Measurements from ENCODE around the gene G3BP2.

The G3BP2 gene

DNA sequence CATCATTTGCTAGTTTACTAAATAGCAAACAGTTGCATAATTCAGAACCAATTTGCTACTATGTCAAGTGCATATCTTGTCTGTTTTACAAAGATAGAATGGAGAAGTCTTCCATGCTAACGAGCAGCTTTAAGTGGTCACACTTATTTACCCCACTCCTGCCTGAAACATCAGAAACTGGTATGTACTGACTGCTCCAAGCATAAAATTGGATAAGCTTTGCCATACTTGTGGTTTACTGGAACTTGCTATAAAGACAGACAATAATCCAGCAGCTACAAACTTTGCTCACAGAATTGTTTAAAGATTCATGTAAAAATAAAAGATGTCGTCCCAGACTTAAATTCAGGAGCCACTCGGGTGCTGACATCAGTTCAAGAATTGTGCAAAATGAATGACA, 29.6 kb downstream of the G3BP2 start:
- H3K27ac ChIP-seq, result peak overlapping the region; percentile 74
- H3K4me3 ChIP-seq, result peak overlapping the region; percentile 12; the same call in 1 of the 2 replicates
- H3K36me3 ChIP-seq (ENCODE audit: insufficient read depth, low read length), result peaks cover 83% of the 10 kb centered on the region
- no peak overlapping the region for H3K9ac ChIP-seq (ENCODE audit: insufficient read length)
- TF ChIP-seq FOXP2 (optimal IDR thresholded peaks at IDR 0.05; ENCODE audit: control extremely low read depth, extremely low read length, insufficient read depth) (no peak), EZH2 (IDR thresholded peaks at IDR 0.05) (no peak), POLR2AphosphoS5 (IDR thresholded peaks at IDR 0.05; ENCODE audit: borderline replicate concordance, low read depth, low read length) (peak; percentile 13; the same call in 1 of the 2 replicates)
- DNase-seq (ENCODE audit: low read depth, low spot score), result peak; percentile 35
- no peaks in the 10 kb centered on the region for H3K9me3 ChIP-seq (ENCODE audit: low read depth, low read length)

DNA sequence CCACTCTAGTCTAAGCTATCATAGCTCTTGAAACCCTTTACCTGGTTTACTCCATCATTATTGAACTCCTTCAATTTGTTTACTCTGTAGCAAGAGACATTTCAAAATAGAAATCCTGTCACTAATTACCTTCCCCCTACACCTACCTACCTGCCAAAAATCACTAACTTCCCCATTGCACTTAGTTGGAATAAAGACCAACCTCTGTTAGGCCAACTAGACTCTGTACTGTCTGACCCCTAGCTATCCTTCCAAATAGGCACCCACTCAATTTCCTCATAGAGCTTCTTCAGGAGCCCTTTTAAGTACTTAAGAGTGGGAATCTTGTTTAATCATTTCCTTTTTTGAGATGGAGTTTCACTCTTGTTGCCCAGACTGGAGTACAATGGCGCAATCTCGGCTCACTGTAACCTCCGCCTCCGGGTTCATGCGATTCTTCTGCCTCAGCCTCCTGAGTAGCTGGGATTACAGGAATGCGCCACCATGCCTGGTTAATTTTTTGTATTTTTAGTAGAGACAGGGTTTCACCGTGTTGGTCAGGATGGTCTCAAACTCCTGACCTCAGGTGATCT, 34.0 kb downstream of the G3BP2 start:
- peaks cover 39% of the 10 kb centered on the region for H3K36me3 ChIP-seq (ENCODE audit: insufficient read depth, low read length)

DNA sequence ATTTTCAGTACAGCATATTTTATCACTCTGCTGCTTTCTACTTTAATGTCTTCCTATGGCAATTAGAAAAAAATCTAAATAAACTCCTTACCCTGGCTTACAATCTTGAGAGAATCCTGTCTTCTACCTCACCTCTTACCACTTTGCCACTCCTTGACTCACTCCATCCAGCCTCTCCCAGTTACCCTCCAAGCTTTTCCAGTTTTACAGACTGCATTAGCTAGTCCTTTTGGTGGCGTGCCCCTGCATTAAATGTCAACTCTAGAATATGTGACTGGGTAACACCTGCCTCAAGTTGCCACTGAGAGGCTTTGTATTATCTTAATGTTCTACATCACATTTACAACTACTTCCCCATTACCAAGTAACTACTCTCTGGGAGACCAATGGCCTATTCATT, 35.4 kb downstream of the G3BP2 start:
- peaks cover 28% of the 10 kb centered on the region for H3K36me3 ChIP-seq (ENCODE audit: insufficient read depth, low read length)
- no peak for DNase-seq (ENCODE audit: low read depth, low spot score)
- no peak overlapping the region for H3K9ac ChIP-seq (ENCODE audit: insufficient read length)
- H3K4me3 ChIP-seq, result no peak overlapping the region
- H3K9me3 ChIP-seq (ENCODE audit: low read depth, low read length), result no peaks in the 10 kb centered on the region
- peak overlapping the region; percentile 55; the same call in 1 of the 2 replicates for H3K27ac ChIP-seq
- TF ChIP-seq EZH2 (IDR thresholded peaks at IDR 0.05), result no peak
- TF ChIP-seq POLR2AphosphoS5 (IDR thresholded peaks at IDR 0.05; ENCODE audit: borderline replicate concordance, low read depth, low read length), result no peak
- no peak for TF ChIP-seq FOXP2 (optimal IDR thresholded peaks at IDR 0.05; ENCODE audit: control extremely low read depth, extremely low read length, insufficient read depth)

More for the DNA sequence above, 34.0 kb downstream of the G3BP2 start:
- Histone ChIP-seq H3K27ac (no peak overlapping the region), H3K4me3 (no peak overlapping the region), H3K9ac (ENCODE audit: insufficient read length) (no peak overlapping the region), H3K9me3 (ENCODE audit: low read depth, low read length) (no peaks in the 10 kb centered on the region)
- DNase-seq (ENCODE audit: low read depth, low spot score), result no peak
- TF ChIP-seq EZH2 (IDR thresholded peaks at IDR 0.05) (no peak), FOXP2 (optimal IDR thresholded peaks at IDR 0.05; ENCODE audit: control extremely low read depth, extremely low read length, insufficient read depth) (no peak), POLR2AphosphoS5 (IDR thresholded peaks at IDR 0.05; ENCODE audit: borderline replicate concordance, low read depth, low read length) (no peak)

DNA sequence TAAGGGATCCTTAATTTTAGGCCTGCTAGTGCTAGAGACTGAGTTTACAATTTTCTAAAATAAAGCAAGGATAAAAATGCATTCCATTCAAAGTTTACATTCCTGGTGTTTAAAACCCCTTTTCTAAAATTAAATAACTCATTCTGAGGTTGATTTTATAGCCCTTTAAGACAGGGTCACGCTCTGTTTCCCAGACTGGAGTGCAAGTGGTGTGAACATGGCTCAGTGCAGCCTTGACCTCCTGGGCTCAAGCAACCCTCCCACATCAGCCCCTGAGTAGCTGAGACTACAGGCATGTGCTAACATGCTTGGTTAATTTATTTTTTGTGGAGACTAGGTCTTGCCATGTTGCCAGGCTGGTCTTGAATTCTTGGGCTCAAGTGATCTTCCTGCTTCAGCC, 36.0 kb downstream of the G3BP2 start:
- TF ChIP-seq POLR2AphosphoS5 (IDR thresholded peaks at IDR 0.05; ENCODE audit: borderline replicate concordance, low read depth, low read length), result no peak
- TF ChIP-seq FOXP2 (optimal IDR thresholded peaks at IDR 0.05; ENCODE audit: control extremely low read depth, extremely low read length, insufficient read depth), result no peak
- TF ChIP-seq EZH2 (IDR thresholded peaks at IDR 0.05), result no peak
- Histone ChIP-seq H3K36me3 (ENCODE audit: insufficient read depth, low read length) (peaks cover 21% of the 10 kb centered on the region), H3K27ac (peak overlapping the region; percentile 55), H3K4me3 (no peak overlapping the region), H3K9me3 (ENCODE audit: low read depth, low read length) (no peaks in the 10 kb centered on the region), H3K9ac (ENCODE audit: insufficient read length) (no peak overlapping the region)
- DNase-seq (ENCODE audit: low read depth, low spot score), result no peak

DNA sequence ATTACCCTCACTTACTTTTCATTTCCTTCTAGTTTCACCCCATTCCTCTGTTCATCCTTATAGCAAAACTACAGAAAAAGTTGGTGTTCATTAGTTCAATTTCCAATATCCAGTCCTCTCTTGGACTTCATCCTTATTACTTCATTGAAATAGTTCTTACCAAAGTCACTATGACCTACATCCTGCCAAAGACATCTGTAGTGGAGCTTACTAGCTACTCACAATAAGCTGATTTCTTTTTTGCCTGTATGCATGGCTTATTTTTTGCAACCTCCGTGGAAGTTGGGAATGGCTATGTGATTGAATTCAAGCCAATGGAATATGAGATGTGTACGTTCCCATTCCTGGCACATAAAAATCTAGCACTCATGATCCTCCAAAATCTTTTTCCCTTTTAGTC, 38.3 kb downstream of the G3BP2 start:
- Histone ChIP-seq H3K4me3 (no peak overlapping the region), H3K9me3 (ENCODE audit: low read depth, low read length) (no peaks in the 10 kb centered on the region), H3K27ac (no peak overlapping the region), H3K9ac (ENCODE audit: insufficient read length) (no peak overlapping the region), H3K36me3 (ENCODE audit: insufficient read depth, low read length) (peaks cover 2% of the 10 kb centered on the region)
- DNase-seq (ENCODE audit: low read depth, low spot score), result no peak
- TF ChIP-seq FOXP2 (optimal IDR thresholded peaks at IDR 0.05; ENCODE audit: control extremely low read depth, extremely low read length, insufficient read depth) (no peak), POLR2AphosphoS5 (IDR thresholded peaks at IDR 0.05; ENCODE audit: borderline replicate concordance, low read depth, low read length) (no peak), EZH2 (IDR thresholded peaks at IDR 0.05) (no peak)

DNA sequence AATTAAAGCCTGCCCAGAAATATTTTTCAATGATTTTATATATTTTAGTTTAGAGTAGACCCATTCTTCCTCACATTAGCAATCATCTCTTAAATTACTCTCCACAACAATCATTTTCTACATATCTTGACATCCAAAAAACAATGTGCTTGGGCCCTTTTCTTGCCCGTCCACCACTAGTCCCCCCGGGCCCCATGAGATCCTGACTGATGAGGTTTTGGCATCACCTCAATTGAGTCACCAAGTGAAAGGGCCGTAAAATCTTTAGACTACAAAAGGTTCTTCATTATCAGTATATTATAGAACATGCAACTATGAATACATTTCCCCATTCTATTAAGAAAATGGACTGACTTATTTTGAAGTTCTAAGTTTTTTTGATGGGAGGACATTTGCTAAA, 38.9 kb downstream of the G3BP2 start:
- no peaks in the 10 kb centered on the region for H3K9me3 ChIP-seq (ENCODE audit: low read depth, low read length)
- no peak for TF ChIP-seq EZH2 (IDR thresholded peaks at IDR 0.05)
- no peak for TF ChIP-seq POLR2AphosphoS5 (IDR thresholded peaks at IDR 0.05; ENCODE audit: borderline replicate concordance, low read depth, low read length)
- TF ChIP-seq FOXP2 (optimal IDR thresholded peaks at IDR 0.05; ENCODE audit: control extremely low read depth, extremely low read length, insufficient read depth), result no peak
- H3K9ac ChIP-seq (ENCODE audit: insufficient read length), result no peak overlapping the region
- no peaks in the 10 kb centered on the region; the same call in 1 of the 2 replicates for H3K36me3 ChIP-seq (ENCODE audit: insufficient read depth, low read length)
- H3K27ac ChIP-seq, result no peak overlapping the region
- DNase-seq (ENCODE audit: low read depth, low spot score), result no peak
- no peak overlapping the region for H3K4me3 ChIP-seq

DNA sequence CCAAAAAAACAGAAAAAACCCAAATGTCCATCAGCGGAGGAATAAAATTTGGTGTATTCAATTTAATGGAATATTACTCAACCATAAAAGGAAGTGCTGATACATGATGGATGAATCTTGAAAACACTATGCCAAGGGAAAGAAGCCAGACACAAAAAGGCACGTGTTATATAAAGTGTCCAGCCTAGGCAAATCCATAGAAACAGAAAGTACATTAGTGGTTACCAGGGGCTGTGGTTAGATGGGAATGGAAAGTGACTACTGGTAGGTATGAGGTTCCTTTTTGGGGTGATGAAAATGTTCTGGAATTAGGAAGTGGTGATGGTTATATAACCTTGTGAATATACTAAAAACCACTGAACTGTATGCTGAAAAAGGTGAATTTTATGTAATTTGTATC, 39.4 kb downstream of the G3BP2 start:
- no peak for DNase-seq (ENCODE audit: low read depth, low spot score)
- Histone ChIP-seq H3K27ac (no peak overlapping the region), H3K4me3 (no peak overlapping the region), H3K9me3 (ENCODE audit: low read depth, low read length) (no peaks in the 10 kb centered on the region), H3K36me3 (ENCODE audit: insufficient read depth, low read length) (no peaks in the 10 kb centered on the region), H3K9ac (ENCODE audit: insufficient read length) (no peak overlapping the region)
- no peak for TF ChIP-seq EZH2 (IDR thresholded peaks at IDR 0.05)
- TF ChIP-seq POLR2AphosphoS5 (IDR thresholded peaks at IDR 0.05; ENCODE audit: borderline replicate concordance, low read depth, low read length), result no peak
- TF ChIP-seq FOXP2 (optimal IDR thresholded peaks at IDR 0.05; ENCODE audit: control extremely low read depth, extremely low read length, insufficient read depth), result no peak

DNA sequence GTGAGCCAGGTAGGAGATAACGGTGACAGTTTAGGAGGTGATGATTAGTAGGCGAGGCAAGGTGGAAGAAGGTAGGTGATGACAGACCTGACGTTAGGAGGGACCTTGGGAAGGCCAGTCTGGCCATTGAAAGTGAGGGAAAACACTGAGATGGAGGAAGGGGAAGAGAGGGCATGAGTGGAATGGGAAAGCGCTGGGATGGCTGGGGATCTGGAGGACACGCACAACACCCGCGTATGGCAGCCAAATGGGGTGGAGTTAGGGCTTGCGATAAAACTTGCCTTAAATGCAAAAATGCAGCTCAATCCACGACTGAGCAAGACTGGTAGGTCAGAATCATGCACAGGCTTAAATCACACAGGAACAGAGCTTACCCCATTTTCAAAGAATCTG, 42.3 kb downstream of the G3BP2 start:
- H3K4me3 ChIP-seq, result peak overlapping the region; percentile 74
- no peaks in the 10 kb centered on the region for H3K9me3 ChIP-seq (ENCODE audit: low read depth, low read length)
- no peak for DNase-seq (ENCODE audit: low read depth, low spot score)
- H3K9ac ChIP-seq (ENCODE audit: insufficient read length), result no peak overlapping the region
- TF ChIP-seq EZH2 (IDR thresholded peaks at IDR 0.05), result no peak
- no peak for TF ChIP-seq FOXP2 (optimal IDR thresholded peaks at IDR 0.05; ENCODE audit: control extremely low read depth, extremely low read length, insufficient read depth)
- no peak for TF ChIP-seq POLR2AphosphoS5 (IDR thresholded peaks at IDR 0.05; ENCODE audit: borderline replicate concordance, low read depth, low read length)
- no peaks in the 10 kb centered on the region for H3K36me3 ChIP-seq (ENCODE audit: insufficient read depth, low read length)
- H3K27ac ChIP-seq, result no peak overlapping the region

Data from SK-N-MC (cell line).